Subcutaneous adipose tissue (tissue), 4 donors: ENCODE measurements around the gene STXBP1. TPM values are rescaled to one million over a fixed set of nuclear protein-coding genes. Genes with fewer than 3 reads are reported as not detected.

Experiments
- total RNA-seq, 4 donors: library from RNA; depleted of rRNA; stranded (reverse); fragments of >200 nt; gene quantifications; one replicate each; pipeline ENCODE4 v1.1.0, GENCODE V29; 2016
- TF ChIP-seq, protein P1 (sequence below): fragments of 450-650 bp; IDR thresholded peaks from one replicate; pipeline ENCODE4 v1.5.1; 2016; ENCODE audit warnings: low read depth, mild to moderate bottlenecking, control low read depth, antibody characterized with exemption, moderate library complexity

The STXBP1 gene
- total RNA-seq, 4 donors from 2014 or later: 23.2 to 116 (median 69.3) TPM

DNA sequence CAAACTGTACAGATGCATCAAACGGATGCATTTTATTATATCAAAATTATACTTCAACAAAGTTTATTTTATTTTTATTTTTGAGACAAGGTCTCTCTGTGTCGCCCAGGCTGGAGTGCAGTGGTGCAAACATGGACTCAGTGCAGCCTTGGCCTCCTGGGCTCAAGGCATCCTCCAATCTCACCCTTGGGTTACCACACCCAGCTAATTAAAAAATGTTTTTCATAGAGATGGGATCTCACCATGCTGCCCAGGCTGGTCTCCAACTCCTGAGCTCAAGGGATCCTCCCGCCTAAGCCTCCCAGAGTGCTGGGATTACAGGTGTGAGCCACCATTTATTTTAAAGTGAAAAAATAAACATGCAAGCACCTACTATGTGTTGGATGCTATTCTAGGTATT is 40.1 kb upstream of the STXBP1 start:
- TF ChIP-seq, protein P1, sequence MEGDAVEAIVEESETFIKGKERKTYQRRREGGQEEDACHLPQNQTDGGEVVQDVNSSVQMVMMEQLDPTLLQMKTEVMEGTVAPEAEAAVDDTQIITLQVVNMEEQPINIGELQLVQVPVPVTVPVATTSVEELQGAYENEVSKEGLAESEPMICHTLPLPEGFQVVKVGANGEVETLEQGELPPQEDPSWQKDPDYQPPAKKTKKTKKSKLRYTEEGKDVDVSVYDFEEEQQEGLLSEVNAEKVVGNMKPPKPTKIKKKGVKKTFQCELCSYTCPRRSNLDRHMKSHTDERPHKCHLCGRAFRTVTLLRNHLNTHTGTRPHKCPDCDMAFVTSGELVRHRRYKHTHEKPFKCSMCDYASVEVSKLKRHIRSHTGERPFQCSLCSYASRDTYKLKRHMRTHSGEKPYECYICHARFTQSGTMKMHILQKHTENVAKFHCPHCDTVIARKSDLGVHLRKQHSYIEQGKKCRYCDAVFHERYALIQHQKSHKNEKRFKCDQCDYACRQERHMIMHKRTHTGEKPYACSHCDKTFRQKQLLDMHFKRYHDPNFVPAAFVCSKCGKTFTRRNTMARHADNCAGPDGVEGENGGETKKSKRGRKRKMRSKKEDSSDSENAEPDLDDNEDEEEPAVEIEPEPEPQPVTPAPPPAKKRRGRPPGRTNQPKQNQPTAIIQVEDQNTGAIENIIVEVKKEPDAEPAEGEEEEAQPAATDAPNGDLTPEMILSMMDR: no peak

DNA sequence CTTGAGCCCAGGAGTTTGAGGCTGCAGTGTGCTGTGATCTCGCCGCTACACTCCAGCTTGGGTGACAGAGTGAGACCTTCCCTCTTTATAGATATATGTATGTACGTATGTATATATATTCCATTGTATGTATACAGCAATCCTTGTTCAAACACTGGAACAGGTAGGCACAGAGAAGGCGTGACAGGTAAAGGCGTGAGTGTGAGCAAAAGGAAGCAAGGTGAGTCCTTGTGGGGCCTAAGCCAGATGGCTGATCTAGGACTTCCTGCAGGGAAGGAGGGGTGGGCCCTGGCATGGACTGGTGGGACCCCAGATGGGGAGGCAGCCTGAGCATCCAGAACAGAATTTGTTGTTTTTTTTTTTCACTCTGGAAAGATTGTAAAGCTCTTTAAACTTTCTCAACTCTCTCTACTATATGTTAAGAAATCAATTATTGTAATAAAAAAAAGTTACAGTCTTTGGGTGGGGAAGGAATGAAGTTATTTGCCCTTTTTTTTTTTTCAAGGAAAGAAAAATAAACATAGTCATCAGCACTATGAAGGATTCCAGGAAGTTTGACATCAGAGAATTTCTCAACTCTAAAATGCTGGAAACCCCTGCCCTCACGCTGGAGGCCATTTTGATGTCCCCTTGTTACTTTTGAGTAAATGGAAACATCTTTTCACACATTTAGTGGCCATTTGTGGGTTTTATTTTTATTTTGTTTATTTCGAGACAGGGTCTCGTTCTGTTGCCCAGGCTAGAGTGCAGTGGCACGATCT is 38.9 kb upstream of the STXBP1 start:
- TF ChIP-seq, protein P1: no peak

DNA sequence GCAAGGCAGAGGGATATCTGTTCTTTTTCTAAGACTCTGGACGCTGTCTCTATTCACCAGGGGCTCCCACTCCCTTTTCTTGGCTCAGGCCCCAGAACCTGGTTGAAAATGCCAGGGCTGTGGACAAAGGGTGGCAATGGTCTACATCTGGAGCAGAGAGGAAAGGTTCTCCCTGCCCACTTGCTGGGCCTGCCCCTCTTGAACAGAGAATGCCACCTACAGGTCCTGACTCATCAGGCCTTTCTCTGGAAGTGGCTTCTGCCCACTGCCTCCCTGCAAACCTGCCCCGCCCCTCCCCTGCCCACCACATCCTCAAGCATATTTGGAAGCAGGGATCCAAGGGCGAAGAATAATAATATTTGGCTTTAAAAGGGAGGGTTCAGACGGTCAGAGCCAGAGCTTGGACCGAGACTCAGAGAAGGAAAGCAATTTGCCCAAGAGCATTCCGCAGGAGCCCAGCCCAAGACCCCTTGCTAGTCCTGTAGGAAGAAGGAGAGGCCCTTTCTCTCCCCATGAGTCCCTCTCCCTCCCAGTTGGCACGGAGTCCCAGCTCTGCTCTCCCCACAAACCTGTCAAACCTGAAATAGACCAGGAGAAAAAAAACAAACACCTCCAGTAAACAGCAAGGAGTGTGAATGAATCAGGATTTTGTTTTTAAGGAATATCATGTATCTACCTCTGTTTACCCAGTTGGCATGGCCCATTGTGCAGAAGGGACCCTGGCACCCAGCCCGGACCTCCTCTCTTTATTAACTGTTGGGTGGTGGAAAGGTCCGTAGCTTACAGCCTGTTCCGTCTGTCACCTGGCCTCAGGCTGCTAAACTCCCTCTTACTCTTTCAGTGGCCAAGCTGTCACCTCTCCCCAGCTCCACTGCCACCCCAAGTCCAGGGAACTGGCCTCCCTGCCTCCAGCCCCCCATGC is 37.7 kb upstream of the STXBP1 start:
- TF ChIP-seq, protein P1: no peak

DNA sequence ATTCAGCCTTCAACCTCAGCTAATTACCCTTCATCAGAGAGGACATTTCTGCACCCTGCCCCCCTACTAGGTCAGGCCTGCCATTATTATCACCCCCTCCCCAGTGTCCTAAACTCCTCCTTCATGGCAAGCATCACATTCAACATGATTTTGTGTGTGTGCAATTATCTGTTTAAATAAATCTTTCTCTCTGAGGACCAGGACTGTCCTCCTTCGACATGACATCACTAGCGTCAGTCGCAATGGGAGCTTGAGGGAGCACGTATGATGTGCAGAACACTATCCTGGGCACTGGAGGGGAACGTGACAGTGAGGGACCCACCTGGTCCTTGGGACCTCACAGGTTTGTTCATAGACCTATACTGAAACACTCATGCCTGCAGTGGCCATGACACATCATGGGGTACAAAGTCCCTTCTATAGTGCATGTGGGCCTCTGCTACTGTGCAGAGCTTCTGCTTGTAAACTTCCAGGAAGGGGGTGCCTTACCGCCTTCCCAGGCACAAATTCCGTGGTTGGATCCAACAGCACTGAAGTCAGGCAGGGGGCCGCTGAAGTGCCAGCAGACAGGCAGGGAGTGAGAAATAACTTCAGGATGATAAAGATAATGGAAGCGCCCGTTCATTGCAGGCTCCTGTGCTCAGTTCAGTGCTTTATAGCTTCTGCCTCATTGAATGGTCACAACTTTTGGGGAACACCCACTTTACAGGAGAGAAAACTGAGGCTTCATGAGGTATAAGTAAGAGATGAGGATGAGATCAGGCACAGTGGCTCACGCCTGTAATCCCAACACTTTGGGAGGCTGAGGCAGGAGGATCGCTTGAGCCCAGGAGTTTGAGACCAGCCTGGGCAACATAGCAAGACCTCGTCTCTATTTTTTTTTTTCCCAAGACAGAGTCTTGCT is 36.0 kb upstream of the STXBP1 start:
- TF ChIP-seq, protein P1: no peak

DNA sequence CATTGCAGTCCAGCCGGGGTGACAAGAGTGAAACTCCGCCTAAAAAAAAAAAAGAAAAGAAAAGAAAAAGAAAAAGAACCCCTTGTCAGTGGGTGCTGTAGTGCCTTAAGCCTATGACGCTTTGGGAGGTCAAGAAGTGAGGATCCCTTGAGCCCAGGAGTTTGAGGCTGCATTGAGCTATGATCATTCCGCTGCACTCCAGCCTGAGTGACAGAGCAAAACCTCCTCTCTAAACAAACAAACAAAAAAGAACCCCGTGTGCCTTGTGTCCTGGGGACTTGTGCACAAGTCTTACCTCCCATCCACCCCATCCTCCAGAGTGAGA is 33.5 kb upstream of the STXBP1 start:
- TF ChIP-seq, protein P1: no peak

DNA sequence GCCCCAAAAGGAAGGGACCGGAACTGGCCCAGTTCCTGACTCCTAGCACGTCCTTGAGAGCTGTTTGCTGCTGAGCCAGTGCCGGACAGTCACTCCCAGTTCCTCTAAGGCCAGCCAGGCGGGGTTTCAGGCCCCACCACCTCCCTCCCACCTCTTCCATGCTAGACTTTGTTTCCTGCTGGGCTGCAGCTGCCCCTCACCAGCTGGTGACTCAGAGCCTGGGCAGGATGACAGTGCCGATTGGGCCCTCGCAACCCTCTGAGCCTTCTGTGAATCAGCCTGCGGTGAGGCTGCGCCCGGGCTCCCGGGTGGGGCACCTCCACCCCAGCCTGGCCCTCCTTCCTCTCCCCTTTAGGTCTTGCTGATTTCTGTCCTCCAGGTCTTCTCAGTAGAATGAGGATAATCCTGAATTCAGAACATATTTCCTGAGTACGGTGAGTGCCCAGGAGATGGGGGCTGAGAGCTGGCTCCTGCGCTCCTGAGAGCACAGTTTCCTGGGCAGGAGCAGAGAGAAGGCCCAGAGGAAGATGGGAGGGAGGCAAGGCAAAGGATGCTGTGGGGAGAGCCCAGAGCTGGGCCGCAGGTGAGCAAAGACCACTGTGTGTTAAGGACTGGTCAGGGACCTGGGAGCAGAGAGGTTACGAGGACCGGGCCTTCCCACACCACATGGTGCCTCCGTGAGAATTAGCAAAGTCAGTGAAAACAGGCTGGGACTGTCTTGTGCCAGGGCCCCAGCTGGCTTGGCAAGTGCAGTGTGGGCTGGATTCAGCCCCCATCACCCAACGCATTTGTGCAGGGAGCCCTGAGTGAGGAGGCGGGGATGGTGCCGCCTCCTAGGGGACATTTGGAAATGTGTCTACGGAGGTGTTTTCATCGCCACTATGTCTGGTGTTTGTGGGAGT is 32.9 kb upstream of the STXBP1 start:
- TF ChIP-seq, protein P1: no peak
